Sciatic nerve (tissue), 2 donors: ENCODE results near the gene IRF9. TPM values are rescaled to one million over a fixed set of nuclear protein-coding genes. Genes with fewer than 3 reads are reported as not detected.

Source experiments
- ATAC-seq: fragments of 200-7000 bp; cut with Tn5 transposase; one replicate; pipeline ENCODE4 v1.9.1; 2020; ENCODE audit warnings: mild to moderate bottlenecking, moderate library complexity
- DNase-seq: peaks from one replicate; pipeline ENCODE4 v3.0.0-alpha.2; 2020; ENCODE audit warnings: low spot score
- intact Hi-C: fragments of 100-400 bp; cut with DNase I; formaldehyde crosslinking; loops from one replicate; pipeline ENCODE4 v1.14.2; 2022
- total RNA-seq: library from RNA; stranded (reverse); fragmentation: NEBNext Ultra II Directional; extraction: Animal tissue kit (Norgen Biotek cat#: 25700); gene quantifications from one replicate; pipeline ENCODE4 v1.2.1, GENCODE V29; 2021
- donor health status: DM: no; HTN: no; CAD: no.
- donor health status: DM: no; HTN: no; CAD: no.

IRF9 gene, protein sequence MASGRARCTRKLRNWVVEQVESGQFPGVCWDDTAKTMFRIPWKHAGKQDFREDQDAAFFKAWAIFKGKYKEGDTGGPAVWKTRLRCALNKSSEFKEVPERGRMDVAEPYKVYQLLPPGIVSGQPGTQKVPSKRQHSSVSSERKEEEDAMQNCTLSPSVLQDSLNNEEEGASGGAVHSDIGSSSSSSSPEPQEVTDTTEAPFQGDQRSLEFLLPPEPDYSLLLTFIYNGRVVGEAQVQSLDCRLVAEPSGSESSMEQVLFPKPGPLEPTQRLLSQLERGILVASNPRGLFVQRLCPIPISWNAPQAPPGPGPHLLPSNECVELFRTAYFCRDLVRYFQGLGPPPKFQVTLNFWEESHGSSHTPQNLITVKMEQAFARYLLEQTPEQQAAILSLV
- 107 TPM for total RNA-seq

GRCh38 chr14:24160850-24161804 is at the start of gene IRF9:
Gene IRF9 (plus strand): TSS chr14:24161265. CDS start chr14:24162145, 880 bp downstream.
- intact Hi-C loops = no loop called here
- DNase-seq (peak; percentile 98), ATAC-seq (peak; percentile 97)

DNA sequence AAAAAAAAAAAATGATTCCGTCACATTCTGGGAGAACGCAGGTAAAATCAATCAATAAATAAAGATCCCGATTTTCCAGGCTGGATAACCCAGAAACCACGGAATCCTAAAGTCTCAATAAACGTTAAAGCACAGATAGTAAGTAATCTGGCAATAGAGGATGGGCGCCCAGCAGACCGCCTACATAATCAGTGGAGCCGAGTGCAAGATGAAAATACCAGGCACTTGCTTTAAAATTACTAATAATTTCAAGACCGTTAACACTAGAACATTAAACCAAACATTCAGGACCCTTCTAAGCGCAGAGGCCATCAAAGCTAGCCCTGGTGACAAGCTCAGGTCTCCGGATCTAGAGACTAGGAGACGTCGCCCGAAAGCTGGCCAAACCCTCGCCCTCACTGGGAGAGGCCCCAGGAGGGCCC is 47.7 kb upstream of the IRF9 start:
- DNase-seq (no peak), ATAC-seq (no peak)
- intact Hi-C loops = no loop called here

GRCh38 chr14:24113801-24114531 is 47.1 kb upstream of the IRF9 start:
- ATAC-seq (peak; percentile 59), DNase-seq (peak; percentile 89)
- intact Hi-C loops = no loop called here

DNA sequence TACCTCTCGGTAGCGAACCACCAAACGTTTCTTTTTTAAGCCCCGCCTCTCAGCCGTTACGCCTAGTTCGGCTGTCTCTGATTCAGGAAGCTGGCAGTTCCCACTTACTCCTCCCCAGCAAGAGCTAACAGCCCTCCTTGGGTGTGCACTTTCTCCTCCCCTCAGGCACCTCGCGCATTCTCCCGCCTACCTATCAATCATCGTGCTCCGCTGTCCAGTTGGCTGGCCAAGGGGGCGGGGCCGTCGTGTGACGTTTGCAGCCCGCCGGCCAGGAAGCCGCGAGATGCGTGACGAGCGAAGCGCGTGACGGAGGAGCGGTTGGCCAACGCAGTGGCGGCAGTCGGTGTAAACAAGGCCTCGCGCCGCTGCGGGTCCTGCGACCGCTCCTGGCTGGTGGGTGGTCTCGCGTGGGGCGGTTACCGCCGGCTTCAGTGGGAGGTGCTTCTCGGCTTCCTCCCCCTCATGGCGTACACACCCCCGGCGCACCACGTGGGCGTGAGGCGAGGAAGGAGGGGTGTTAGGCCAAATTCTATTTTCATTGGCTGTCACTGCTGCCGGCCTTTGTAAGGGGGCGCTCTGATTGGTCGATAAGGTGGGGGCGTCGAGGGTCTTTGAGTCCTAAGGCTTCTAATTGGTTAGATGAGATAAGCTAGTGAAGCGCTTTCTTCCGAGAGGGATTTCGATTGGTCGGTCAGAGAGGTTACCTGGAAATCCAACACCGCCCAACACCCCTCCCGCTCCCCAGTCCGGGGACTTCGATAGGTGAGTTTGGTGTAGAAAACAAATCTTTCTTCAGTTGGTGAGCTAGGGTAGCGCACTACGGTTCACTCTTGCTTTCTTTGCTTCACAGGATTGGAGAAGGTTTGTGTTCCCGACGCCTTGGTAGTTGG is 46.3 kb upstream of the IRF9 start, which contains the start of the genes DCAF11 and NRL:
DCAF11 (plus strand) TSS at position 246 of the 890 bp plus-strand sequence. CDS start 818 bp downstream, outside the sequence.
NRL (minus strand) TSS at position 418 of the 890 bp plus-strand sequence. CDS start 32,101 bp downstream, outside the sequence.
- DNase-seq = peak; percentile 99
- peak; percentile 97 for ATAC-seq
- intact Hi-C loops = no loop called here

DNA sequence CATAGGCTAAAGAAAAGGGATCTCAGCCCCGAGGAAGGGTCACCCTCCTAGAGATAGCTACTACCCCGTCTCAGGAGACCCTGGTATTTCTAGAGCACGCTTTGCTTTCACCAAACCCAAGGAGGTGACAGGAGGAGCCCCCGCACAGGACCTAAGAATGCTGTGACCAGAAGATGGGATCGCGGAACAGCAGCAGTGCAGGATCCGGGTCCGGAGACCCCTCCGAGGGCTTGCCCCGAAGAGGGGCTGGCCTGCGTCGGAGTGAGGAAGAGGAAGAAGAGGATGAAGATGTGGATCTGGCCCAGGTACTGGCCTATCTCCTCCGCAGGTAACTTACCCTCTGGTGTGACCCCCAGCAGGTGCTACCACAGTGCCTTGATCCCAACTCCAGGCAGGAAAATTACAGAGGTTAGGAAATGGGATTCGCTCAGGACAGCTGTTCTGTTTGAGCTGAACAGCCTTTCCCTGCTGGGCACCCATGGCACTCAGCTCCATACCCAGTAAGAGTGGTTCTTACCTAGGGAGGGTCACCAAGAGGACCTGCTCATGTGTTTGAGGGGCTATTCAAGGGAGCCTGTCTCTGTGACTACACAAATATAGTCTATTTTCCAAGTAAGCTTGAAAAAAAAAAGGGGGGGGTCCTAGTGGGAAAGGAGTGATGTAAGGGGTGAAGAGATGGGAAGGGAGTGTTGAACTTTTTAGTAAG is 45.5 kb upstream of the IRF9 start:
- ATAC-seq (no peak), DNase-seq (no peak)
- intact Hi-C loops = no loop called here

DNA sequence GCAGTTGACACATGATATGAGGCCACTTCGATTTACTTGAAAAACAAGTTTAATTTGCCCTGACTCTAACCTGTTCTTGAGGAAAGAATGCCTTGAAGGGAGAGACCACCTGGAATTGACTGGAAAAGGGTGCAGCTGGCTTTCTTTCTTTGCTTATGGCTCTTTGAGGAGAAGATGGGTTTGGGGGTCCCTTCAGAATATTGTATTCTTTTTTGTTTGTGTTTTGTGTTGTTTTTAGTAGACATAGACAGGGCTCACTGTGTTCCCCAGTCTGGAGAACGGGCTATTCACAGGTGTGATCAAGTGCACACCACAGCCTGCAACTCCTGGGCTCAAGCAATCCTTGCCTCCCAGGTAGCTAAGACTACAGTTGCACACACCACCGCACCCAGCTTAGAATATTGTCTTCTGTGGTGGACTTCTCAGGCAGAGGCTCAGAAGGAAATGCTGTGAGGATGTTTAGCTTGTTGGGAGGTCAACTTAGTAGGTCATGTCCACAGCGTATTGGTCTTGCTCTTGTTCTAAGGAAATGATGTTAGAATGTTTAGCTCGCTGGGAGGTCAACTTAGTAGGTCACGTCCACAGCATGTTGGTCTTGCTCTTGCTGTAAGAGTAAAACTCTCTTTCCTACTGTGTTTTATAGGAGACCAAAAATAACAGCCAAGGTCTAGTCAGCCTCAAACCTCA is 44.8 kb upstream of the IRF9 start:
- ATAC-seq (no peak), DNase-seq (no peak)
- intact Hi-C loops = no loop called here

GRCh38 chr14:24117179-24117578 is 43.9 kb upstream of the IRF9 start:
- intact Hi-C loops = no loop called here
- ATAC-seq (no peak), DNase-seq (no peak)

DNA sequence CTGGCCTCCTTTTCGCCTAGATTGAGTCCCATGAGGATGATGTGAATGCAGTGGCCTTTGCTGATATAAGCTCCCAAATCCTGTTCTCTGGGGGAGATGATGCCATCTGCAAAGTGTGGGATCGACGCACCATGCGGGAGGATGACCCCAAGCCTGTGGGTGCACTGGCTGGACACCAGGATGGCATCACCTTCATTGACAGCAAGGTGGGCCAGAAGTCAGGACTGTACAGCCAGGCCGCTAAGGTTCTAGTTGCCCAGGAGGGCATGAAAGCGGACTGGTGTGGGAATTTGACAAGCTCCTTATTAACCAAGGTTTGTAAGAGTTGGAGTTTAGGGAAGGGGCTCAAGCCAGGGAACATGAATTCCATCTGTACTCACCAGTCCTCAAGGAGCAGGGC is 41.4 kb upstream of the IRF9 start:
- ATAC-seq (no peak), DNase-seq (no peak)
- intact Hi-C loops = no loop called here

DNA sequence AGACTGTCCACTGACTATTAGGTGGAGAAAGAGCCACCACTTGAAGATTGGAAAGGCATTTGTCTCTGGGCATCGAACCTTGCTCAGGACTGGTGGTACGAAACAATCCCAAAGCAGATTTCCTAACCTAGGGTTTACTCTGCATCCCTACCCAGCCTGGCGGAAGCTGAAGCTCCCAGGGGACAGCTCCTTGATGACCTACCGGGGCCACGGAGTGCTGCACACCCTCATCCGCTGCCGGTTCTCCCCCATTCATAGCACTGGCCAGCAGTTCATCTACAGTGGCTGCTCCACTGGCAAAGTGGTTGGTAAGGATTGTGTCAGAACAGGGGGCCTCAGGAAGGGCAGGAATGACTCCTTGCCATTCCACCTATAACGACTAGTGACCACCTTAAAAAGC is 39.9 kb upstream of the IRF9 start:
- ATAC-seq (no peak), DNase-seq (no peak)
- intact Hi-C loops = no loop called here

GRCh38 chr14:24122416-24122815 is 38.6 kb upstream of the IRF9 start:
- no peak for ATAC-seq
- no peak for DNase-seq
- intact Hi-C loops = no loop called here

DNA sequence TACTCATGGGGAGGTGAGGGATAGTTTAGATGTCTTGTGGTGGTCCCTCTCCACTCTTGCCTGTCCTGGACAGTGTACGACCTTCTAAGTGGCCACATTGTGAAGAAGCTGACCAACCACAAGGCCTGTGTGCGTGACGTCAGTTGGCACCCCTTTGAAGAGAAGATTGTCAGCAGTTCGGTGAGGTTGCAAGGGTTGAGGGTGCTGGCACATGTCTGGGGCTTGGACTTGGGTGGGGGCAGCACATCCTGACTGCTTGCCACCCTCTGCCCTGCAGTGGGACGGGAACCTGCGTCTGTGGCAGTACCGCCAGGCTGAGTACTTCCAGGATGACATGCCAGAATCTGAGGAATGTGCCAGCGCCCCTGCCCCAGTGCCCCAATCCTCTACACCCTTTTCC is 38.2 kb upstream of the IRF9 start:
- no peak for DNase-seq
- no peak for ATAC-seq
- intact Hi-C loops = no loop called here

DNA sequence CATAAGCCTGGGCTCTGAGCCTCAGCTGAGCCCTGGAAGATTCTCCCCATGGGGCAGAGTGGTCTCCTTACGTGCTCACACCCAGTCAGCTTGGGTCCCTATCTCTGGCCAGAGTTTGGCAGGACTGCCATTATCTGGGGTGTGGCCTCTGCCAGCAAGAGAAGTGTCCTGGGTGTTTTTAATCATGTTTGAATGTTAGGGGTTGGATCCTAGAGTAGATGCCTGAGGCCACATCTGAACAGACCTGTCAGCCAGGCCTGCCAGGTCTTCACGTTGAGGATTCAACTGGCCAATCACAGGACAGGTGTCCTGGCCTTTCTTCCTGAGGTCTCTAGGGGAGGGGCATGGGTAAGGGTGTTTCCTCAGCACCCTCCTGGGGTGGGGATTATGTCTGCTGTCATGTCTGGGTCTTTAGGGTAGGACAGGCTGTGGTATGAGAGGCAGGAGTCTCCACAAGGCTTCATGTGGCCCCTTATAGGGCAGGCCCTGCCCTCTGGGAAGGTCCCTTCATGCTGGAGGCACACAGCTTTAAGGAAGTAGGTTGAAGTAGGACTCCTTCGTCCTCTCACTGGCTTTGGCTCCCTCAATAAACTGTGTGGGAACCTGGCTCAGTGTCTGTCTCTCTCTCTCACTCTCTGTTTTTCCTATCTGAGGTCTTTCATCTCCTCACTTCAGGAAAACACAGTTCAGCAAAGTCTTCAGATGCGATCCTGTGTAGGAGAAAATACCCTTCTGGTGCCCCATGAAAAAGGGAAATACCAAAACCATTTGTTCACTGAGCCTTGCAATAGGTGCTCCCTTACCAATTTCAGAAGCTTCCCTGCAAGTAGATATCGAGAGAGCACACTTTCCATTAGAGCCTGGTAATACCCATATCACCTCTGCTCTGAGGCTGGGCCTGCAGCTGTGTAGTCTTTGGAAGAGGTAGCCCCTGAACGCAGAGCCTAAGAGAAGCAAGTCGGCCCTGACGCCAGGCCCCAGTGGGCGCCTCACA is 37.3 kb upstream of the IRF9 start:
- ATAC-seq (no peak), DNase-seq (no peak)
- intact Hi-C loops = no loop called here

DNA sequence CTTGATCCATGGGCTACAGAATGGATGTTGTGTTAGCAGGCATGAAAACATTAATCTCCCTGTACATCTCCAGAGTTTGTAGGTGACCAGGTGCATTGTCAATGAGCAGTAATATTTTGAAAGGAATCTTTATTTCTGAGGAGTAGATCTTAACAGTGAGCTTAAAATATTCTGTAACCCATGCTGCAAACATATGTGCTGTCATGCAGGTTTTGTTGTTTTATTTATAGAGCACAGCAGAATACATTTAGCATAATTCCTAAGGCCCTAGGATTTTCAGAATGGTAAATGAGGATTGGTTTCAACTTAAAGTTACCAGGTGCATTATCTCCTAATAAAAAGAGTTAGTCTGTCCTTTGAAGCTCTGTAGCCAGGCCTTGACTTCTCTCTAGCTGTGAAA is 34.1 kb upstream of the IRF9 start:
- intact Hi-C loops = no loop called here
- DNase-seq (no peak), ATAC-seq (no peak)

GRCh38 chr14:24127673-24128072 is 33.4 kb upstream of the IRF9 start:
- DNase-seq (no peak), ATAC-seq (no peak)
- intact Hi-C loops = no loop called here

DNA sequence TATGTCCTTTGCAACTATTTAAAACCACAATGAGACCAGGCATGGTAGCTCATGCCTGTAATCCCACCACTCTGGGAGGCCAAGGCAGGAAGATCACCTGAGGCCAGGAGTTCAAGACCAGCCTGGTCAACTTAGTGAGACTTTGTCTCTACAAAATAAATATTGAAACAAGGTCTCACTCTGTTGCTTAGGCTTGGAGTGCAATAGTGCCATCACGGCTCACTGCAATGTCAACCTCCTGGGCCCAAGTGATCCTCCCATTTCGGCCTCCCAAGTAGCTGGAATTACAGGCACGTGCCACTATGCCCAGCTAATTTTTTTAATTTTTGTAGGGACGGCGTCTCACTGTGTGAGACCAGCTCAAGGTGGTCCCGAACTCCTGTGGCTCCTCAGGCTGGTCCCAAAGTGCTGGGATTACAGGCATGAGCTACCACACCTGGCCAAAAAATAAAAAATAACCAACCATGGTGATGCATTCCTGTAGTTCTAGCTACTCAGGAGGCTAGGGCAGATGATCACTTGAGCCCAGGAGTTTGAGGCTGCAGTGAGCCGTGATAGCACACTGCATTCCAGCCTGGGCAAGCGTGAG is 31.6 kb upstream of the IRF9 start:
- DNase-seq (no peak), ATAC-seq (no peak)
- intact Hi-C loops = no loop called here

DNA sequence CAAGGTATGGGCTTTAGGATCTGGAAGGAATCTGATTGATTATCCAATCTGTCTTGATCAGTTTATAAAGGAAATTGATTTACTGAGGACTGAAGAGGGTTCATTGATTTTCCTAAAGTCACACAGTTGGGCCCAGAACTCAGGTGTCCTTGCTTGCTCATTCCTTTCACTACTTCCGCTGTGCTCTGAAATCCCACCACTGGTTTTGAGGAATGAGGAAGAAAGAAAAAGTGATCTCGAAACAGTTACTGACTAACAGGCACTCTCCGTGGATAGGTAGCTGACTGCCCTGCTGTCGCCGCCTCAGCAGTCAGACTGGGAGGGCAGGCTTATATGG is 30.7 kb upstream of the IRF9 start, which contains the start of gene FITM1:
FITM1 (plus strand) TSS at position 280 of the 337 bp plus-strand sequence. CDS start 905 bp downstream, outside the sequence.
- DNase-seq = no peak
- no peak for ATAC-seq
- intact Hi-C loops = no loop called here
